Spinal cord (tissue), 10 donors: Measurements from ENCODE around the gene MTCL1. TPM values are rescaled to one million over a fixed set of nuclear protein-coding genes. Genes with fewer than 3 reads are reported as not detected.

Source experiments
- DNase-seq, 6 donors: peaks; one replicate each; pipeline versions ENCODE4 v3.0.0 to v3.0.0-alpha.2; 2013 to 2015; ENCODE audit warnings: low spot score in 6 of 6, low read depth in 4 of 6
- H3K27ac ChIP-seq: one replicate; pipeline ENCODE4 v1.5.1; 2013; ENCODE audit warnings: low read depth, low read length, control low read depth
- H3K27me3 ChIP-seq: one replicate; pipeline ENCODE4 v1.6.1; 2013; ENCODE audit warnings: low read length; ENCODE audit not compliant: control insufficient read depth, insufficient read depth
- H3K36me3 ChIP-seq: one replicate; pipeline ENCODE4 v1.6.1; 2013; ENCODE audit warnings: low read length; ENCODE audit not compliant: control insufficient read depth, insufficient read depth
- H3K4me1 ChIP-seq: one replicate; pipeline ENCODE4 v1.6.1; 2013; ENCODE audit warnings: low read length; ENCODE audit not compliant: control insufficient read depth, insufficient read depth
- H3K4me3 ChIP-seq: one replicate; pipeline ENCODE4 v1.5.1; 2013; ENCODE audit warnings: low read depth, low read length, control low read depth
- H3K9me3 ChIP-seq: one replicate; pipeline ENCODE4 v1.6.1; 2013; ENCODE audit warnings: low read length; ENCODE audit not compliant: control insufficient read depth, insufficient read depth
- WGBS: methylation state at CpG from one replicate; pipeline ENCODE4 v1.1.5; 2013; ENCODE audit warnings: missing lambda C conversion rate; ENCODE audit not compliant: insufficient coverage; 5-methylcytosine and 5-hydroxymethylcytosine counted together
- polyA plus RNA-seq, 2 donors: library from polyadenylated mRNA; unstranded; fragments of 120-200 nt; gene quantifications; one replicate each; pipeline ENCODE4 v1.2.1, GENCODE V29; 2013; ENCODE audit not compliant: insufficient read length in 2 of 2
- total RNA-seq, 2 donors: library from RNA; depleted of rRNA in 1 of 2; stranded (reverse); fragments of 120-200 nt in 1 of 2; fragments of >200 nt in 1 of 2; gene quantifications; one replicate each; pipeline versions ENCODE4 v1.2.3 to v1.2.4, GENCODE V29; 2013 to 2014
- donor health status: healthy.

The MTCL1 gene
- total and polyA plus RNA-seq, 4 donors, result 11.3 to 24.8 (median 19.2) TPM

DNA sequence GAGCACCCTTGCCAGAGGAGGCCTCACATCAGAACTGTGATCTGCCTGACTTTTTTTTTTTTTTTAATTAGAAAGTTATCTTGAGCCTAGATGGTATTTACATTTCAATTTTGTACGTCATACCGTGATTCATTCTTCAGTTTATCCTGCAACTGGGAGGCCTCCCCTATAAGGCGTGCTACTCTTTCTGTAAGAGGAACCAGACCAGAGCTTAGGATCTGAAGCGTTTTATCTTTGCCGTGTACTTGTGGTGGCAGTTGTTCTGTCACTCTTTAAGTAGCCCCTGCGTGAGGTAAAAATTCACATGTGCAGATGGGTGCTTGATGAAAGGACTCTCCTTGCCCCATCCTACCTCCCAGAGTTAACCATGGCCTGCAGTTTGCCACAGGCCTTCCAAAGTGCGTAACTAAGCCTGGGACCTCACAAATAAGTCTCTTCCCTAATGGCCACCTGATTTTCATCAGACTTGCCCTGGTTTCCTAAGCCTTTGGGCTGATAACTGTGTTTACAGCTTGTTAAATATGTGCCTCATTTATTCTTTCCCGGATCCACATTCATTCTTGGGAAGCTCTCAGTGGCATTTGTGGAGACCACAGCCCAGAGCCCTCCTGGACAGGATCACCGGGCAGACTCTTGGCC is 96.0 kb downstream of the MTCL1 start:
- WGBS, result 100% methylated on average over 2 of the region's 9 CpGs
- Histone ChIP-seq H3K36me3 (peaks cover 11% of the 10 kb centered on the region), H3K27me3 (no peaks in the 10 kb centered on the region), H3K27ac (no peak overlapping the region), H3K9me3 (no peaks in the 10 kb centered on the region), H3K4me3 (no peak overlapping the region), H3K4me1 (peaks cover 41% of the 10 kb centered on the region)
- no peak for DNase-seq

DNA sequence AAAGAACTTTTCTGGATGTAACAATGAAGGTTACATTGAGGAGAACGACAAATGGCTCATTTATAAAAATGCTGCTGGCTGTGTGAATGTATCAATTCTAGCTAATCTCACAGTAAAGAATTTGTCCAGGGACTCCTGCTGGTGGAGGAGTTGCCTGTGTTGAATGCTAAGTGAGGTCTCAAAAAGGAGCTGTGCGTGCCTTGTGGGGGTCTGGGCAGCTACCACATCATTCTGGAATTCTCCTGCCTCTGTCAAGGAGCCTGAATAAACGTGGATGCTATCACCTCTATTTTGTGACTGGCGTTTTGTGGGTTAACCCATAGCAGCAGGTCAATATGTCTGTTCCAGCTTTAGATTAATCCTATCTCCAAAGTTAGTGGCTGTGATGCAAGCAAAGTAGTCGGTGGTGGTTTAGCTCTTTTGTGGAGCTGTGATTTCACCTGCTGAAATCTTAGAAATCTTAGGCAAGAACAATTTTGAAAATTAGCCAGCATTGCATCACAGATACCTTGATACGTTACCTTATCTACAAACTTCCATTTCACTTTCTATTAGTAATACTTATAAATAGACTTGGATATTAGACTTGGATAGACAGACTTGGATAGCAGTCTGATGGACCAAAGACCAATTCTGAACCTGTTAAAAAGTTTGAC is 96.8 kb downstream of the MTCL1 start:
- peak in 1 of 6 donors; percentile 65 for DNase-seq
- no peak overlapping the region for H3K4me3 ChIP-seq
- 36% methylated on average over 1 of the region's 6 CpGs for WGBS
- no peaks in the 10 kb centered on the region for H3K27me3 ChIP-seq
- no peaks in the 10 kb centered on the region for H3K9me3 ChIP-seq
- no peak overlapping the region for H3K27ac ChIP-seq
- H3K36me3 ChIP-seq, result peaks cover 17% of the 10 kb centered on the region
- peaks cover 39% of the 10 kb centered on the region for H3K4me1 ChIP-seq

DNA sequence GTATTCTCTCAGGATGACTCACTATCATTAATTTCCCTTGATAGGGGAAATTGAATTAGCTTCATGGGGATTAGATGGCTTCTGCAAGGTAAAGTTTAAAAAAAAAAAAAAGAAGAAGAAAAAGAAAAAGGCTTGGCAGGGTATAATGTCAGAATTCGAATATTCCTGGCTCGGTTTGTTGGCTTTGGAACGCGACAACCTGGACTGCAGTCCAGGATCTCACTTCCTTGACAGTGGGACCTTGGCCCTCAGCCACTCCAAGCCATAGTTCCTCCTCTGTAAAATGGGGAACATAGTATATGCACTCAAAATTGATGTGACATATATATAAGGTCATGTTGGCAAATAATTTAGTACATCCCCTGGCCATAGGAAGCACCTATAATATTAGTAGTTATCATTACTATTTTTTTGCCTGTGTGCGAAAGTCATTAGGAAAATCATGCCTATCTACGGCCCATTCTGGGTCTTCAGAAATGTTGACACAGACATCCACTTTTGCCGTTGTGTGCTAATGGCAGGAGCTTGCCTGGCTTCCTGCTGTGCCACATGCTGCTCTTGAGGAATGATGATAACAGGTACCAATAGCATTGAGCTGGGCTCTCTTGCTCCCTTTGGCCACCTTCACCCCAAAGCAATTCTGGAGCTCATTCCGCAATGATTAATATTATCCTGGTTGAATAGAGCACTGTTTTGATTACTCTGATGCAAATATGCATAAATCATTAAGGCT is 97.9 kb downstream of the MTCL1 start:
- peaks cover 32% of the 10 kb centered on the region for H3K4me1 ChIP-seq
- H3K9me3 ChIP-seq, result no peaks in the 10 kb centered on the region
- peaks cover 14% of the 10 kb centered on the region for H3K36me3 ChIP-seq
- H3K27me3 ChIP-seq, result no peaks in the 10 kb centered on the region
- H3K4me3 ChIP-seq, result no peak overlapping the region
- DNase-seq, result no peak
- H3K27ac ChIP-seq, result no peak overlapping the region
- 83% methylated on average over 1 of the region's 8 CpGs for WGBS

DNA sequence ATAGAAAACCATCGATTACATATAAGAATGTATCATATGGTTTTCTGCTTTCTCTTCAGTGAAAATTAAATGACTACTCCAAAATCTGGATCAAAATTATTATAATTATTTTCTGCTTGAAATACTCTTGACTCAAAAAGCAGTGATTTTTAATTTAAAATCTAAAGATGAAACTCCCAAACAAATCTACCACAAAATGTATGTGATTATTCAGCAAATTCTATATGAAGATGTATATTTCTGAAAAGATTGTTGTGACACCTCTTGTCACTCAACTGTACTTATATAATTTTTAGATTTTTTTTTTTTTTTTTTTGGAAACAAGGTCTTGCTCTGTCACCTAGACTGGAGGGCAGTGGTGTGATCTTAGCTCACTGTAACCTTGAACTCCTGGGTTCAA is 98.6 kb downstream of the MTCL1 start:
- H3K27ac ChIP-seq, result no peak overlapping the region
- H3K4me1 ChIP-seq, result peaks cover 26% of the 10 kb centered on the region
- H3K4me3 ChIP-seq, result no peak overlapping the region
- H3K27me3 ChIP-seq, result no peaks in the 10 kb centered on the region
- no CpG with 5 or more reads among the region's 1 CpG for whole genome bisulfite sequencing
- H3K9me3 ChIP-seq, result no peaks in the 10 kb centered on the region
- no peak for DNase-seq
- peaks cover 12% of the 10 kb centered on the region for H3K36me3 ChIP-seq

DNA sequence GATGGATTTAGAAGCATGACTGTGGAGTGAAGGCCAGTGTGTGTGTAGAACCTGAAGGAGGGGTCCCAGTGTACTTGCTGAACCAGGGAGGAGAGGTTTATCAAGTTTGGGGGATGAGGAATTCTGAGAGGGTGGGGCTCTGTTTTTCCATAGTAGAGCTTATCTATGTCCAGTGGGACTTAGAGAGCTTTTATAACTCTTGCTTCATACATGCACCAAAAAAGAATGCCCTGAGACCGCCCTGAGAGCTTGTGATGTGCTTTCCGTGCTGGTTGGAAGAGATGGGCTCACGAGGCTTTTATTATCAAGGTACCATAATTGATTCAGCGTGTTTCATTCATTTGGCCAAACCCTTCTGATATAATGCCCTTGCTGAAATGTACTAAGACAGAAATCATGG is 100.2 kb downstream of the MTCL1 start:
- no peak overlapping the region for H3K4me3 ChIP-seq
- H3K36me3 ChIP-seq, result peaks cover 19% of the 10 kb centered on the region
- H3K27me3 ChIP-seq, result no peaks in the 10 kb centered on the region
- no CpG with 5 or more reads among the region's 4 CpGs for WGBS
- no peak for DNase-seq
- H3K9me3 ChIP-seq, result no peaks in the 10 kb centered on the region
- H3K27ac ChIP-seq, result no peak overlapping the region
- H3K4me1 ChIP-seq, result peaks cover 11% of the 10 kb centered on the region

DNA sequence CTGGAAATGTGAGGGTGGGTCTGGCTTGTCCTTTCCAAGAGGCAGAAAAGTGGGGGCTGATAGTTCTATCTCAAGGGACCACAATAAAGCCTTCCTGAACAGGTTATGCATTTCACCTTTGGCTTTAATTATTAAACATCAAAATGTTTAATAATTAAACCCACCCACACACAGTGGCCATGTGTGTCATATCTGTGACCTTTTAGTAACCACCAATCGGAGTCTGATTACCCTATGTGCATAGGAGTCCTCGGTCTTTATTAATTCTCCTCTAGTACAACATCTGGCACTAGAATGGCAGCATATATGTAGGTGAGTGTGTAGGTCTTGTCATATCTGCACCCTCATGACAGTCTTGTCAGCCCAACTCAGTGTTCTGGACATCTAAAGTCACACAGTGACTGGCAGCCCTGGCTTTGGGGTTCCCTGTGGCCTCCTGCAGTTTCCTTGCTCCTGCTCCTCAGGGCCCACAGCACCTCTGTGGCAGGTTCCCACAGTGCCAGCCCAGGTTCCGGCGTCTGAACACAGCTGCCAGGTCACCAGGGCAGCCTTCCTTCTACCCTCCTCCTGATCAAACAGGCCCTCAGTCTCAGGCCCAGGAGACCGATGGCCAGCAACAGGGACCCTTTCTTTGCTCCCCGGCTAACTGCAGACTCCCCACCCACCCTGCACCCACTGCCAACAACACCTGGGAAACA is 100.9 kb downstream of the MTCL1 start:
- WGBS, result 89% methylated on average over 4 of the region's 6 CpGs
- Histone ChIP-seq H3K27ac (no peak overlapping the region), H3K9me3 (no peaks in the 10 kb centered on the region)

DNA sequence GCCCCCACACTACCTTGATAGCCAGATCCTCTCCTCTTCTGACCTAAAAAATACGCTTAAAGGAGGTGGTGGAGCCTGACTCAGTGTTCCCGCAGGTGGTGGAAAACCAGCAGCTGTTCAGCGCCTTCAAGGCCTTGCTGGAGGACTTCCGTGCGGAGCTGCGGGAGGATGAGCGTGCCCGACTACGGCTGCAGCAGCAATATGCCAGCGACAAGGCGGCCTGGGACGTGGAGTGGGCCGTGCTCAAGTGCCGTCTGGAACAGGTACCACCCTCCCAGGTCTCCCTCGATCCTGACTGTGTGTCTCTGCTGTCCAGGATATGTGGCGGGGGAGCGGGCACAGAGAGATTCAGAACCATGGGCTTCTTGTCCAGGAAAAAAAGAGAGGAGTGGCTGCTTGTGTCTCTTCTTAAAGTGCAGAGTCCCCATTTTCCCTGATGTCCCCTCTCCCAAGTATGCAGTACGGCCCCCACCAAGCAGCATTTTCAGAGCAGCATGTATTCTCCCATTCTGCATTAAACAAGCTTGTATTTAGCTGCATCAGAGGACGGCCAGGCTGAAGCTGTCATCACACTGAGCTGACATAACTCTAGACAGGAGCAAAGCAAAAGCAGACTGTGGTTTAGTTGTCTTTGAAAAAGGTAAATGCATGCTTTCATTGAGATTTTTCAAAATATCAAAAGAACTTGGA is 101.6 kb downstream of the MTCL1 start:
- 94% methylated on average over 16 of the region's 19 CpGs for whole genome bisulfite sequencing
- H3K9me3 ChIP-seq, result no peaks in the 10 kb centered on the region
- DNase-seq, result no peak
- H3K27me3 ChIP-seq, result no peaks in the 10 kb centered on the region
- H3K36me3 ChIP-seq, result peaks cover 20% of the 10 kb centered on the region
- H3K4me3 ChIP-seq, result no peak overlapping the region
- no peaks in the 10 kb centered on the region for H3K4me1 ChIP-seq
- no peak overlapping the region for H3K27ac ChIP-seq

More for the DNA sequence above, 100.9 kb downstream of the MTCL1 start:
- no peak for DNase-seq
- Histone ChIP-seq H3K27me3 (no peaks in the 10 kb centered on the region), H3K4me1 (peaks cover 6% of the 10 kb centered on the region), H3K36me3 (peaks cover 20% of the 10 kb centered on the region), H3K4me3 (no peak overlapping the region)

DNA sequence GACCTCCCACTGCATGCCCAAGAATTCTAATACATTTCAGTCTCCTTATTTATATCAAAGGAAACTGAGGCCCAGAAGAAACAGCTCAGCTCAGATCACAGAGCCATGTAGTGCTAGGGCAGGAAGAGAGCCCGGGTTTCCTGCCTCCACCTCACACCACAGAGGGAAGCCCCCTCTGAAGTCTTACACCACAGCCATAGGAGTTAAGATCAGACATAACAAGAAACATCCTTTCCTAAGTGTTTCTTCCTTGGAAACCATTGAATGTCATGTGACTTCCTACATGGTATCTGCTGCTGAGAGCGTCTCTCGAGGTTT is 102.1 kb downstream of the MTCL1 start:
- no peak for DNase-seq
- H3K27ac ChIP-seq, result no peak overlapping the region
- H3K4me3 ChIP-seq, result no peak overlapping the region
- no peaks in the 10 kb centered on the region for H3K27me3 ChIP-seq
- H3K36me3 ChIP-seq, result peaks cover 20% of the 10 kb centered on the region
- WGBS, result no CpG with 5 or more reads among the region's 3 CpGs
- no peaks in the 10 kb centered on the region for H3K9me3 ChIP-seq
- no peaks in the 10 kb centered on the region for H3K4me1 ChIP-seq

DNA sequence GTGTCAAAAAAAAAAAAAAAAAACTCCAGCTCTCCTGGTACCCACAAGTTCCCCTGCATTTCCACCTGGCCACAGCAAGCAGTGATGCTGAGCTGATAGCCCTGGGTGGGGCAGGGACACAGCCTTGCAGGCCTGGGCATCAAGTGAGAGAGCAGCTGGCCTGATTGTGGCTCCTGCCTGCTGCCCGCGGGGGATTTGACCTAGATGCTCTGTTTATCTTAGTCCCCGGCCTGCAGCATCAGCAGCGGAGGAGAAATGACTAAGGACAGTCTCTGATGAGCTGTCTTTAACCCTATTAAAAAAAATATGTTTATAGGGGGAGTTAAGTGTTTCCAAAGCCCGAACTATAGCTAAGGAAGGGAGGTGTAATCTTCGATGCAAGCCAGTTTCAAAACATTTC is 102.6 kb downstream of the MTCL1 start:
- Histone ChIP-seq H3K36me3 (peaks cover 21% of the 10 kb centered on the region), H3K9me3 (no peaks in the 10 kb centered on the region), H3K4me3 (no peak overlapping the region), H3K4me1 (no peaks in the 10 kb centered on the region), H3K27me3 (no peaks in the 10 kb centered on the region), H3K27ac (no peak overlapping the region)
- 68% methylated on average over 3 of the region's 6 CpGs for WGBS
- no peak for DNase-seq
